ENCODE results near the gene RAB4B.

Gene RAB4B

GRCh38 chr19:40800339-40800996, 22.4 kb downstream of the RAB4B start:
- peak overlapping the region; percentile 88 for H3K27ac ChIP-seq
- no peak for DNase-seq (ENCODE audit: low spot score)
- CTCF ChIA-PET, result interaction anchor here (0.6 kb wide), 1 partner anchor 367 kb away, joined by 4 read pairs; no protein-coding TSS in a partner anchor
- no peak for TF ChIP-seq CTCF (conservative IDR thresholded peaks at IDR 0.05; ENCODE audit: low read depth)
- POLR2A ChIA-PET (ENCODE audit: low non-redundant PET), result no interaction called here

GRCh38 chr19:40800997-40801377, 22.9 kb downstream of the RAB4B start:
- H3K27ac ChIP-seq, result peak overlapping the region; percentile 88
- POLR2A ChIA-PET (ENCODE audit: low non-redundant PET), result no interaction called here
- CTCF ChIA-PET, result interaction anchor here (0.6 to 0.8 kb wide), 2 partner anchors 90 to 368 kb away, joined by 3 to 4 read pairs; no protein-coding TSS in a partner anchor
- no peak for DNase-seq (ENCODE audit: low spot score)
- no peak for TF ChIP-seq CTCF (conservative IDR thresholded peaks at IDR 0.05; ENCODE audit: low read depth)

GRCh38 chr19:40801426-40802299, 23.6 kb downstream of the RAB4B start:
- POLR2A ChIA-PET (ENCODE audit: low non-redundant PET), result no interaction called here
- CTCF ChIA-PET, result interaction anchor here (0.5 to 0.8 kb wide), 3 partner anchors 18 to 369 kb away, joined by 3 to 5 read pairs (median 4); no protein-coding TSS in a partner anchor
- TF ChIP-seq CTCF (conservative IDR thresholded peaks at IDR 0.05; ENCODE audit: low read depth), result no peak
- peak overlapping the region; percentile 88 for H3K27ac ChIP-seq
- no peak for DNase-seq (ENCODE audit: low spot score)

GRCh38 chr19:40802300-40803169, 24.5 kb downstream of the RAB4B start:
- TF ChIP-seq CTCF (conservative IDR thresholded peaks at IDR 0.05; ENCODE audit: low read depth), result no peak
- POLR2A ChIA-PET (ENCODE audit: low non-redundant PET), result interaction anchor here (0.6 kb wide), 1 partner anchor 157 kb away, joined by 4 read pairs; no protein-coding TSS in a partner anchor
- no peak for DNase-seq (ENCODE audit: low spot score)
- CTCF ChIA-PET, result interaction anchor here (0.5 kb wide), 1 partner anchor 17 kb away, joined by 5 read pairs; no protein-coding TSS in a partner anchor
- H3K27ac ChIP-seq, result peak overlapping the region; percentile 88

- peak overlapping the region; percentile 88 for H3K27ac ChIP-seq
- POLR2A ChIA-PET (ENCODE audit: low non-redundant PET), result no interaction called here
- DNase-seq (ENCODE audit: low spot score), result no peak
- CTCF ChIA-PET, result no interaction called here
- TF ChIP-seq CTCF (conservative IDR thresholded peaks at IDR 0.05; ENCODE audit: low read depth), result no peak
Measured at GRCh38 chr19:40803170-40803856, 25.3 kb downstream of the RAB4B start.

Measured in RWPE1 (cell line).